CD14-positive monocyte (primary cell): ENCODE results near the gene MARK4. TPM values are rescaled to one million over a fixed set of nuclear protein-coding genes. Genes with fewer than 3 reads are reported as not detected.

Experiments
- DNase-seq, 3 donors: peaks; one replicate each; pipeline ENCODE4 v3.0.0-alpha.2; 2011 to 2022
- H2AFZ ChIP-seq: 2 replicates; pipeline ENCODE4 v1.6.0; 2012; ENCODE audit warnings: mild to moderate bottlenecking, low read depth, low read length, inconsistent platforms; ENCODE audit not compliant: insufficient read depth, poor library complexity, severe bottlenecking
- H3K27ac ChIP-seq, 2 donors: 1 replicate in 1 of 2; 2 replicates in 1 of 2; pipeline ENCODE4 v1.5.1; 2012 to 2013; ENCODE audit warnings: low read length in 2 of 2, control low read depth in 1 of 2, inconsistent platforms in 1 of 2, low read depth in 1 of 2, mild to moderate bottlenecking in 1 of 2
- H3K27me3 ChIP-seq, 2 donors: one replicate each; pipeline versions ENCODE4 v1.6.0 to v1.6.1; 2011 to 2013; ENCODE audit warnings: low read length in 2 of 2; ENCODE audit not compliant: control insufficient read depth in 2 of 2, insufficient read depth in 2 of 2
- H3K36me3 ChIP-seq, 2 donors: replicated peaks in 1 of 2; 1 replicate in 1 of 2; 2 replicates in 1 of 2; pipeline versions ENCODE4 v1.5.1 to v1.6.1; 2012 to 2013; ENCODE audit warnings: low read length in 2 of 2, control low read depth in 1 of 2, inconsistent platforms in 1 of 2, mild to moderate bottlenecking in 1 of 2; ENCODE audit not compliant: insufficient read depth in 2 of 2, control insufficient read depth in 1 of 2
- H3K4me1 ChIP-seq, 2 donors: 1 replicate in 1 of 2; 2 replicates in 1 of 2; pipeline versions ENCODE4 v1.5.1 to v1.6.1; 2012 to 2013; ENCODE audit warnings: low read length in 2 of 2, control low read depth in 1 of 2, inconsistent platforms in 1 of 2, mild to moderate bottlenecking in 1 of 2, moderate library complexity in 1 of 2; ENCODE audit not compliant: insufficient read depth in 2 of 2, control insufficient read depth in 1 of 2
- H3K4me2 ChIP-seq: replicated peaks from 2 replicates; pipeline ENCODE3; 2012; ENCODE audit warnings: low read length, moderate library complexity, mild to moderate bottlenecking; ENCODE audit not compliant: poor library complexity, severe bottlenecking; ENCODE audit errors: extremely low read depth
- H3K4me3 ChIP-seq, 3 experiments: fragments of 200-600 bp in 1 of 3; sonication (generic) in 1 of 3; replicated peaks in 1 of 3; 1 replicate in 2 of 3; 2 replicates in 1 of 3; pipeline ENCODE4 v1.5.1; 2011 to 2013; ENCODE audit warnings: low read length in 3 of 3, mild to moderate bottlenecking in 3 of 3, control low read depth in 2 of 3, low read depth in 2 of 3, inconsistent platforms in 1 of 3, moderate library complexity in 1 of 3
- H3K79me2 ChIP-seq: 2 replicates; pipeline ENCODE4 v1.6.0; 2012; ENCODE audit warnings: mild to moderate bottlenecking, control low read depth, inconsistent platforms, low read length, moderate library complexity; ENCODE audit not compliant: insufficient read depth
- H3K9ac ChIP-seq: 2 replicates; pipeline ENCODE4 v1.6.0; 2017; ENCODE audit warnings: low read length, mild to moderate bottlenecking; ENCODE audit not compliant: insufficient read depth, poor library complexity, severe bottlenecking
- H3K9me3 ChIP-seq, 2 donors: replicated peaks in 1 of 2; 1 replicate in 1 of 2; 2 replicates in 1 of 2; pipeline versions ENCODE4 v1.5.1 to v1.6.1; 2012 to 2013; ENCODE audit warnings: low read length in 2 of 2, control low read depth in 1 of 2; ENCODE audit not compliant: control insufficient read depth in 1 of 2, insufficient read depth in 1 of 2
- H4K20me1 ChIP-seq: 2 replicates; pipeline ENCODE4 v1.6.0; 2012; ENCODE audit warnings: mild to moderate bottlenecking, low read length, control low read depth, moderate library complexity; ENCODE audit not compliant: insufficient read depth
- H3K27ac Mint-ChIP-seq, 7 donors: one replicate each; pipeline ENCODE4 v1.8.0; 2020; ENCODE audit warnings: mild to moderate bottlenecking in 7 of 7, mixed read lengths in 7 of 7, moderate library complexity in 6 of 7, inconsistent platforms in 2 of 7
- H3K27me3 Mint-ChIP-seq, 3 donors: one replicate each; pipeline ENCODE4 v1.8.0; 2021 to 2022; ENCODE audit warnings: low read depth in 3 of 3, mild to moderate bottlenecking in 3 of 3, mixed read lengths in 3 of 3, moderate library complexity in 3 of 3, inconsistent platforms in 1 of 3
- H3K36me3 Mint-ChIP-seq, 2 donors: one replicate each; pipeline ENCODE4 v1.8.0; 2020; ENCODE audit warnings: mixed read lengths in 2 of 2, inconsistent platforms in 1 of 2, mild to moderate bottlenecking in 1 of 2
- H3K4me1 Mint-ChIP-seq: one replicate; pipeline ENCODE4 v1.8.0; 2020; ENCODE audit warnings: mild to moderate bottlenecking, mixed read lengths
- H3K4me3 Mint-ChIP-seq, 2 donors: one replicate each; pipeline ENCODE4 v1.8.0; 2020; ENCODE audit warnings: mild to moderate bottlenecking in 2 of 2, mixed read lengths in 2 of 2, moderate library complexity in 1 of 2
- H3K9me3 Mint-ChIP-seq, 7 donors: one replicate each; pipeline ENCODE4 v1.8.0; 2020 to 2022; ENCODE audit warnings: mixed read lengths in 7 of 7, mild to moderate bottlenecking in 6 of 7, moderate library complexity in 6 of 7, inconsistent platforms in 2 of 7
- CTCF ChIP-seq: fragments of 200-600 bp; IDR thresholded peaks from one replicate; pipeline ENCODE4 v1.8.0; 2022; ENCODE audit warnings: antibody characterized with exemption, mild to moderate bottlenecking
- WGBS: methylation state at CpG from one replicate; pipeline ENCODE4 v1.1.5; 2013; ENCODE audit warnings: missing lambda C conversion rate; ENCODE audit not compliant: insufficient coverage; 5-methylcytosine and 5-hydroxymethylcytosine counted together
- intact Hi-C, 2 donors: fragments of 100-400 bp; cut with micrococcal nuclease; formaldehyde crosslinking; loops; one replicate each; pipeline versions ENCODE4 v1.15.0 to v1.15.1; 2023
- polyA plus RNA-seq, 3 donors: library from polyadenylated mRNA; depleted of rRNA in 1 of 3; unstranded in 2 of 3; stranded (reverse) in 1 of 3; fragments of 300-500 nt in 2 of 3; fragments of >200 nt in 1 of 3; fragmentation: Illumina TruSeq in 2 of 3; gene quantifications; 1 replicate in 2 of 3; 2 replicates in 1 of 3; pipeline ENCODE4 v1.2.3, GENCODE V29; 2012 to 2021

Gene MARK4
- polyA plus RNA-seq, 3 donors = 0.59 to 18.4 (median 0.69) TPM

DNA sequence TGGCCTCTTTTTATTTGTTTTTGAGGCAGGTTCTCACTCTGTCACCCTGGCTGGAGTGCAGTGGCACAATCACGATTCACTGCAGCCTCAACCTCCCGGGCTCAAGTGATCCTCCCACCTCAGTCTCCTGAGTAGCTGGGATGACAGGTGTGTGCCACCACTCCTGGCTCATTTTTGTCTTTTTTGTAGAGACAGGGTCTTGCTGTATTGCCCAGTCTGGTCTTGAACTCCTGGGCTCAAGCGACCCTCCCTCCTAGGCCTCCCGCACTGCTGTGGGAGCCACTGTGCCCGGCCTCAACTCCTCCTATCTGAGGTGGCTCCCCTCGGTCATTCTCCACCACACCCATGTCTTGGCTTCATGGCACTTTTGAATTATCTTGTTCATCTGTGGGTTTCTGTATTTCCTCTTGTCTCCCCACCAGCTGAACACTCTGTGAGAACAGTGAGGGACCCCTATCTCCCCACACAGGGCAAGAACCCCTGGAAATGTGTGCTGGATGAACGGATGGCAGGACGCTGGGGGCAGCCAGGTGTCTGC, 63.7 kb downstream of the MARK4 start:
- Histone ChIP-seq H3K4me1 (peaks cover 3 to 9% of the 10 kb centered on the region in 2 donors), H2AFZ (no peak overlapping the region), H3K79me2 (no peaks in the 10 kb centered on the region), H3K27ac (no peak overlapping the region), H3K36me3 (no peaks in the 10 kb centered on the region), H4K20me1 (no peaks in the 10 kb centered on the region), H3K4me2 (no peak overlapping the region), H3K27me3 (peaks cover 0 to 6% of the 10 kb centered on the region in 2 donors), H3K9me3 (no peaks in the 10 kb centered on the region), H3K4me3 (no peak overlapping the region), H3K9ac (no peak overlapping the region)
- DNase-seq = no peak
- Mint-ChIP-seq H3K36me3 (no peaks in the 10 kb centered on the region), H3K27ac (no peak overlapping the region), H3K4me1 (peaks cover 11% of the 10 kb centered on the region), H3K9me3 (peaks cover 0 to 2% (median 0%) of the 10 kb centered on the region in 7 donors), H3K4me3 (no peak overlapping the region), H3K27me3 (peaks cover 15 to 42% (median 24%) of the 10 kb centered on the region in 3 donors)
- no peak for TF ChIP-seq CTCF
- intact Hi-C loops = no loop called here
- 94% methylated on average over 3 of the region's 8 CpGs for WGBS

DNA sequence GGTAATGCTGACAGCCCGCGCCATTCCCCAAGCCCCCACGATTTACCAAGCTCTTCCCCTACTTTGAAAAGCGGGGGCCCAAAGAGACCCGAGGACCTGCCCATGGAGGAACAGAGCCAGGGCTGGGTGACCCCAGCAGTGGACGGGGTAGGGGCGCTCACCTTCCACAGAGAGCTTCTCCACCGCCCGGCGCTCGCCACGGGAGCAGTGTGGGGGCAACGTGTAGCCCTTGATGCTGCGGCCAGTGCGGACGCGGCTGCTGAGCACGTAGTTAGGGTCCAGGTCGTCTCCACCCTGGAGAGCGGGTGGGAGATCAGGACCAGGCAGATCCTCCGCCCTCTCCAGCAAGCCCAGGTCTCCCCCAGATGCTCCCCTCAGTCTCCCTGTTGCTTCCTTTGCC, 64.2 kb downstream of the MARK4 start:
- Histone ChIP-seq H3K27me3 (peaks cover 0 to 6% of the 10 kb centered on the region in 2 donors), H3K79me2 (no peaks in the 10 kb centered on the region)

More for the DNA sequence above, 64.2 kb downstream of the MARK4 start:
- no peaks in the 10 kb centered on the region for H3K36me3 Mint-ChIP-seq
- no peak overlapping the region for H3K4me3 ChIP-seq
- peaks cover 11% of the 10 kb centered on the region for H3K4me1 Mint-ChIP-seq
- DNase-seq = no peak
- intact Hi-C loops = no loop called here
- H3K9me3 Mint-ChIP-seq = peaks cover 0 to 2% (median 0%) of the 10 kb centered on the region in 7 donors
- whole genome bisulfite sequencing = 64% methylated on average over 21 of the region's 21 CpGs
- H4K20me1 ChIP-seq = no peaks in the 10 kb centered on the region
- H3K4me2 ChIP-seq = no peak overlapping the region
- H3K9me3 ChIP-seq = no peaks in the 10 kb centered on the region
- no peak for TF ChIP-seq CTCF
- no peak overlapping the region for H3K27ac ChIP-seq
- H2AFZ ChIP-seq = no peak overlapping the region
- H3K27me3 Mint-ChIP-seq = peaks cover 15 to 43% (median 24%) of the 10 kb centered on the region in 3 donors
- no peak overlapping the region for H3K9ac ChIP-seq
- H3K27ac Mint-ChIP-seq = no peak overlapping the region
- H3K36me3 ChIP-seq = no peaks in the 10 kb centered on the region
- peaks cover 3 to 9% of the 10 kb centered on the region in 2 donors for H3K4me1 ChIP-seq
- no peak overlapping the region for H3K4me3 Mint-ChIP-seq
